H1 (cell line): Measurements from ENCODE around the gene MGST1. TPM values are rescaled to one million over a fixed set of nuclear protein-coding genes. Genes with fewer than 3 reads are reported as not detected.

Source experiments
- CTCF ChIA-PET: fragments of 300-600 bp; sonication (Branson Sonifier 250); formaldehyde crosslinking; loops from one replicate; lab custom pipeline; 2021; ENCODE audit not compliant: partially characterized antibody; lab: Charles Lee
- POLR2A ChIA-PET: fragments of 300-600 bp; sonication (Branson Sonifier 250); formaldehyde crosslinking; loops from one replicate; lab custom pipeline; 2021; ENCODE audit warnings: inconsistent platforms; ENCODE audit not compliant: partially characterized antibody; lab: Charles Lee
- DNase-seq, 2 experiments: peaks; one replicate each; pipeline versions ENCODE4 v3.0.0 to v3.0.0-alpha.2; 2010 to 2022; ENCODE audit warnings: low spot score in 2 of 2, low read depth in 1 of 2, mixed read lengths in 1 of 2
- FAIRE-seq: peaks from 2 replicates; lab custom pipeline; 2011; peaks lifted over from hg19 to GRCh38; lab: Jason Lieb, UNC
- H2AFZ ChIP-seq: 2 replicates; pipeline ENCODE4 v1.8.1; 2012; ENCODE audit warnings: low read length, inconsistent platforms
- H2AK5ac ChIP-seq: 2 replicates; pipeline ENCODE4 v1.6.1; 2013; ENCODE audit warnings: low read depth, low read length
- H2BK120ac ChIP-seq: replicated peaks from 2 replicates; pipeline ENCODE3; 2013; ENCODE audit warnings: low read depth, low read length, inconsistent platforms
- H2BK12ac ChIP-seq: 2 replicates; pipeline ENCODE4 v1.6.1; 2013; ENCODE audit warnings: low read depth, low read length
- H2BK15ac ChIP-seq: 2 replicates; pipeline ENCODE4 v1.6.1; 2013; ENCODE audit warnings: low read length
- H2BK20ac ChIP-seq: 2 replicates; pipeline ENCODE4 v1.6.1; 2013; ENCODE audit warnings: low read length
- H2BK5ac ChIP-seq: 2 replicates; pipeline ENCODE4 v1.6.1; 2013; ENCODE audit warnings: low read depth, low read length
- H3K14ac ChIP-seq: 2 replicates; pipeline ENCODE4 v1.6.1; 2013; ENCODE audit warnings: inconsistent platforms; ENCODE audit not compliant: insufficient read length
- H3K18ac ChIP-seq: 2 replicates; pipeline ENCODE4 v1.6.1; 2013; ENCODE audit warnings: low read length; ENCODE audit errors: extremely low read depth
- H3K23ac ChIP-seq: 2 replicates; pipeline ENCODE4 v1.6.1; 2013; ENCODE audit warnings: inconsistent platforms; ENCODE audit not compliant: insufficient read length
- H3K23me2 ChIP-seq: 2 replicates; pipeline ENCODE4 v1.6.1; 2013; ENCODE audit warnings: low read depth, low read length
- H3K27ac ChIP-seq: 2 replicates; pipeline ENCODE4 v1.6.1; 2011; ENCODE audit warnings: low read depth, low read length, inconsistent platforms
- H3K27me3 ChIP-seq, 4 experiments: replicated peaks in 1 of 4; 1 replicate in 1 of 4; 2 replicates in 3 of 4; pipeline versions ENCODE4 v1.6.1 to v1.8.1; 2011 to 2013; ENCODE audit warnings: low read length in 3 of 4, mild to moderate bottlenecking in 3 of 4, inconsistent platforms in 2 of 4, mixed read lengths in 2 of 4, moderate library complexity in 1 of 4; ENCODE audit not compliant: control insufficient read depth in 3 of 4, insufficient read depth in 3 of 4; ENCODE audit errors: extremely low read depth in 1 of 4
- H3K36me3 ChIP-seq, 4 experiments: 2 replicates each; pipeline versions ENCODE4 v1.6.1 to v1.8.1; 2011 to 2013; ENCODE audit warnings: mild to moderate bottlenecking in 4 of 4, low read length in 3 of 4, moderate library complexity in 2 of 4, control low read depth in 1 of 4, inconsistent platforms in 1 of 4; ENCODE audit not compliant: insufficient read depth in 4 of 4, control insufficient read depth in 2 of 4
- H3K4ac ChIP-seq: replicated peaks from 2 replicates; pipeline ENCODE3; 2013; ENCODE audit warnings: low read length, low read depth, mixed read lengths, inconsistent platforms; ENCODE audit not compliant: insufficient read length
- H3K4me1 ChIP-seq, 4 experiments: replicated peaks in 1 of 4; 1 replicate in 1 of 4; 2 replicates in 3 of 4; pipeline versions ENCODE4 v1.6.1 to v1.8.1; 2011 to 2013; ENCODE audit warnings: low read length in 3 of 4, inconsistent platforms in 2 of 4, mixed read lengths in 1 of 4; ENCODE audit not compliant: insufficient read depth in 4 of 4, control insufficient read depth in 3 of 4
- H3K4me2 ChIP-seq, 2 experiments: 2 replicates each; pipeline versions ENCODE4 v1.6.1 to v1.8.1; 2011 to 2013; ENCODE audit warnings: low read depth in 2 of 2, low read length in 2 of 2, control low read depth in 1 of 2, inconsistent platforms in 1 of 2, mild to moderate bottlenecking in 1 of 2; ENCODE audit not compliant: insufficient read depth in 1 of 2
- H3K4me3 ChIP-seq, 4 experiments: fragments of 200-600, 300-600 bp in 1 of 4; sonication (generic), shearing (Covaris generic), sonication (Bioruptor Twin) in 1 of 4; 2 replicates each; pipeline versions ENCODE4 v1.5.1 to v1.8.1; 2011 to 2016; ENCODE audit warnings: low read length in 4 of 4, low read depth in 3 of 4, control low read depth in 2 of 4, inconsistent platforms in 2 of 4, mild to moderate bottlenecking in 2 of 4, mixed read lengths in 1 of 4, moderate library complexity in 1 of 4; ENCODE audit not compliant: insufficient read depth in 2 of 4; ENCODE audit errors: extremely low read depth in 1 of 4
- H3K56ac ChIP-seq: replicated peaks from 2 replicates; pipeline ENCODE3; 2013; ENCODE audit warnings: low read depth, mild to moderate bottlenecking, mixed read lengths, low read length, inconsistent platforms; ENCODE audit not compliant: insufficient read length
- H3K79me1 ChIP-seq: 2 replicates; pipeline ENCODE4 v1.6.1; 2013; ENCODE audit warnings: low read depth, low read length, control low read depth
- H3K79me2 ChIP-seq, 2 experiments: 2 replicates each; pipeline versions ENCODE4 v1.6.1 to v1.8.1; 2012 to 2013; ENCODE audit warnings: low read length in 2 of 2, mild to moderate bottlenecking in 2 of 2, inconsistent platforms in 1 of 2; ENCODE audit not compliant: insufficient read depth in 2 of 2, control insufficient read depth in 1 of 2
- H3K9ac ChIP-seq, 4 experiments: replicated peaks in 1 of 4; 1 replicate in 1 of 4; 2 replicates in 3 of 4; pipeline versions ENCODE4 v1.6.1 to v1.8.1; 2011 to 2013; ENCODE audit warnings: low read depth in 3 of 4, low read length in 3 of 4, control low read depth in 2 of 4, mild to moderate bottlenecking in 2 of 4, moderate library complexity in 2 of 4, inconsistent platforms in 1 of 4; ENCODE audit errors: extremely low read depth in 1 of 4
- H3K9me3 ChIP-seq, 2 experiments: 2 replicates each; pipeline versions ENCODE4 v1.6.1 to v1.8.1; 2012 to 2013; ENCODE audit warnings: mild to moderate bottlenecking in 2 of 2, moderate library complexity in 2 of 2, control low read depth in 1 of 2, inconsistent platforms in 1 of 2, low read depth in 1 of 2, low read length in 1 of 2, mixed read lengths in 1 of 2; ENCODE audit not compliant: insufficient read depth in 2 of 2
- H4K20me1 ChIP-seq, 2 experiments: replicated peaks in 1 of 2; 2 replicates each; pipeline versions ENCODE3 to v1.8.1; 2011 to 2013; ENCODE audit warnings: inconsistent platforms in 2 of 2, low read length in 2 of 2, mild to moderate bottlenecking in 1 of 2; ENCODE audit not compliant: insufficient read depth in 2 of 2, control insufficient read depth in 1 of 2
- H4K5ac ChIP-seq: 2 replicates; pipeline ENCODE4 v1.6.1; 2013; ENCODE audit warnings: low read length, low read depth, mixed read lengths, inconsistent platforms; ENCODE audit not compliant: insufficient read length
- H4K8ac ChIP-seq: 2 replicates; pipeline ENCODE4 v1.8.0; 2013; ENCODE audit warnings: mild to moderate bottlenecking, moderate library complexity, low read length, inconsistent platforms; ENCODE audit not compliant: insufficient read depth; ENCODE audit errors: extremely low read depth
- H4K91ac ChIP-seq: replicated peaks from 2 replicates; pipeline ENCODE3; 2013; ENCODE audit warnings: low read length, mixed read lengths, inconsistent platforms; ENCODE audit not compliant: insufficient read length
- CBX5 ChIP-seq: fragments of 300-800, 300-1000 bp; sonication (generic); IDR thresholded peaks from 2 replicates; pipeline ENCODE4 v1.7.1; 2016; ENCODE audit warnings: antibody characterized with exemption, low read length, low read depth
- CBX8 ChIP-seq: fragments of 300-800, 300-1000 bp; sonication (generic); IDR thresholded peaks from 2 replicates; pipeline ENCODE4 v1.7.1; 2016; ENCODE audit warnings: low read depth, low read length, borderline replicate concordance
- CEBPB ChIP-seq: IDR thresholded peaks from 2 replicates; pipeline ENCODE4 v1.6.1; 2012; ENCODE audit warnings: low read depth, low read length
- CHD1 ChIP-seq: IDR thresholded peaks from 2 replicates; pipeline ENCODE4 v1.6.1; 2012; ENCODE audit warnings: low read depth, low read length, improper control_type of control experiment
- CHD2 ChIP-seq: IDR thresholded peaks from 2 replicates; pipeline ENCODE4 v1.6.1; 2012; ENCODE audit warnings: low read length, improper control_type of control experiment
- CREB1 ChIP-seq: IDR thresholded peaks from 2 replicates; pipeline ENCODE4 v1.6.1; 2012; ENCODE audit warnings: inconsistent platforms
- EGR1 ChIP-seq: IDR thresholded peaks from 2 replicates; pipeline ENCODE4 v1.6.1; 2011; ENCODE audit warnings: low read depth, low read length, borderline replicate concordance
- EZH2 ChIP-seq: fragments of 200-600 bp; sonication (generic); IDR thresholded peaks from 2 replicates; pipeline ENCODE4 v1.7.1; 2012; ENCODE audit warnings: low read depth, mild to moderate bottlenecking, moderate library complexity, low read length, inconsistent platforms; ENCODE audit not compliant: severe bottlenecking
- GTF2F1 ChIP-seq: IDR thresholded peaks from 2 replicates; pipeline ENCODE4 v1.6.1; 2012; ENCODE audit warnings: low read depth, low read length, improper control_type of control experiment, borderline replicate concordance
- JUND ChIP-seq: IDR thresholded peaks from 2 replicates; pipeline ENCODE4 v1.6.1; 2011; ENCODE audit warnings: mild to moderate bottlenecking, improper control_type of control experiment, low read length
- KDM1A ChIP-seq: fragments of 200-600, 300-600 bp; sonication (generic); IDR thresholded peaks from 2 replicates; pipeline ENCODE4 v1.7.1; 2016; ENCODE audit warnings: mild to moderate bottlenecking, low read length, borderline replicate concordance
- NANOG ChIP-seq: IDR thresholded peaks from 2 replicates; pipeline ENCODE4 v1.6.1; 2011; ENCODE audit warnings: low read length, low read depth, mild to moderate bottlenecking, inconsistent platforms; ENCODE audit not compliant: insufficient read depth, poor library complexity, severe bottlenecking
- RAD21 ChIP-seq, 2 experiments: IDR thresholded peaks in 1 of 2; conservative IDR thresholded peaks in 1 of 2; 2 replicates each; pipeline ENCODE4 v1.6.1; 2011; ENCODE audit warnings: low read depth in 2 of 2, low read length in 2 of 2, improper control_type of control experiment in 1 of 2, inconsistent platforms in 1 of 2, mild to moderate bottlenecking in 1 of 2, moderate library complexity in 1 of 2
- SAP30 ChIP-seq: fragments of 300-600 bp; sonication (generic); IDR thresholded peaks from 2 replicates; pipeline ENCODE4 v1.7.1; 2012; ENCODE audit warnings: low read length, moderate library complexity, mild to moderate bottlenecking, inconsistent platforms; ENCODE audit not compliant: insufficient read depth, insufficient replicate concordance
- TAF1 ChIP-seq: IDR thresholded peaks from 2 replicates; pipeline ENCODE4 v1.6.1; 2011; ENCODE audit warnings: mild to moderate bottlenecking, low read depth, low read length
- WGBS, 2 experiments: shearing (Covaris generic) in 1 of 2; methylation state at CpG; one replicate each; pipeline versions ENCODE4 v1.1.6 to v1.1.7; 2013 to 2015; ENCODE audit warnings: low lambda C conversion rate in 2 of 2, mixed read lengths in 2 of 2, inconsistent platforms in 1 of 2, low coverage in 1 of 2, missing lambda C conversion rate in 1 of 2; ENCODE audit not compliant: insufficient replicate concordance in 2 of 2, insufficient coverage in 1 of 2, insufficient read length in 1 of 2; ENCODE audit errors: extremely low coverage in 1 of 2, missing lambda C conversion rate in 1 of 2; 5-methylcytosine and 5-hydroxymethylcytosine counted together
- polyA plus RNA-seq, 7 experiments: library from polyadenylated mRNA; depleted of rRNA in 3 of 7; stranded (reverse) in 5 of 7; unstranded in 2 of 7; fragments of >200 nt in 5 of 7; fragments of 200-250 nt in 2 of 7; gene quantifications; 1 replicate in 5 of 7; 2 replicates in 1 of 7; 4 replicates in 1 of 7; pipeline versions ENCODE4 v1.2.1 to v1.2.3, GENCODE V29; 2011 to 2013; ENCODE audit warnings: missing spikeins in 2 of 7, mixed read lengths in 2 of 7
- total RNA-seq: library from RNA; stranded (reverse); fragmentation: NEBNext Ultra II Directional; extraction: Animal tissue kit (Norgen Biotek cat#: 25700); gene quantifications from 2 replicates; pipeline ENCODE4 v1.2.1, GENCODE V29; 2021

Gene MGST1
- total and polyA plus RNA-seq, 2 of the 8 experiments (the other 6 are each of a cell fraction or from before 2014, with no cell fraction given), result 442 to 478 TPM

GRCh38 chr12:16344269-16344668 lies 3.2 kb upstream of the MGST1 start:
- H3K4me1 ChIP-seq, result peaks cover 2 to 7% (median 2%) of the 10 kb centered on the region in 4 experiments; a peak in 5 of 7 replicates
- H2BK5ac ChIP-seq, result no peak overlapping the region
- WGBS, 2 experiments, result 92% methylated on average over 3 of the region's 3 CpGs; no CpG with 5 or more reads in 1 of the 2 experiments
- no peak overlapping the region for H4K5ac ChIP-seq
- POLR2A ChIA-PET, result interaction anchor here (1.2 kb wide), 1 partner anchor 16 kb away, joined by 3 read pairs; no protein-coding TSS in a partner anchor
- H2AFZ ChIP-seq, result no peak overlapping the region
- H3K14ac ChIP-seq, result no peak overlapping the region
- H2BK12ac ChIP-seq, result no peak overlapping the region
- no peak overlapping the region for H3K56ac ChIP-seq
- peaks cover 0 to 2% of the 10 kb centered on the region in 2 experiments for H4K20me1 ChIP-seq
- H2AK5ac ChIP-seq, result no peak overlapping the region
- peaks cover 9% of the 10 kb centered on the region; the same call in 1 of the 2 replicates for H3K23me2 ChIP-seq
- CTCF ChIA-PET, result no interaction called here
- no peaks in the 10 kb centered on the region; the same call in 1 of the 2 replicates for H3K79me1 ChIP-seq
- DNase-seq (no peak), FAIRE-seq (no peak)
- no peaks in the 10 kb centered on the region for H3K36me3 ChIP-seq
- no peak overlapping the region for H2BK15ac ChIP-seq
- no peaks in the 10 kb centered on the region for H3K27me3 ChIP-seq
- H3K18ac ChIP-seq, result no peak overlapping the region
- H3K79me2 ChIP-seq, result peaks cover 16 to 28% of the 10 kb centered on the region in 2 experiments
- H4K8ac ChIP-seq, result no peak overlapping the region
- H3K9me3 ChIP-seq, result no peaks in the 10 kb centered on the region
- H3K4me3 ChIP-seq, result no peak overlapping the region
- H2BK20ac ChIP-seq, result no peak overlapping the region
- no peak overlapping the region for H3K4ac ChIP-seq
- no peak overlapping the region for H3K4me2 ChIP-seq
- no peak overlapping the region for H4K91ac ChIP-seq
- H2BK120ac ChIP-seq, result no peak overlapping the region
- H3K27ac ChIP-seq, result no peak overlapping the region
- H3K9ac ChIP-seq, result no peak overlapping the region
- H3K23ac ChIP-seq, result no peak overlapping the region
- TF ChIP-seq EZH2, result no peak
- no peak for TF ChIP-seq SAP30
- no peak for TF ChIP-seq CBX5
- no peak for TF ChIP-seq CEBPB
- no peak for TF ChIP-seq JUND
- no peak for TF ChIP-seq TAF1
- TF ChIP-seq RAD21 (IDR thresholded peaks at IDR 0.05 in 1 of 2, conservative IDR thresholded peaks at IDR 0.05 in 1 of 2; ENCODE audit: low read depth in 2 of 2, low read length in 2 of 2), result no peak
- no peak for TF ChIP-seq NANOG
- TF ChIP-seq CHD1, result no peak
- TF ChIP-seq CHD2, result no peak
- TF ChIP-seq CBX8, result no peak
- TF ChIP-seq EGR1, result no peak
- TF ChIP-seq CREB1, result no peak
- TF ChIP-seq GTF2F1, result no peak
- no peak for TF ChIP-seq KDM1A
